HepG2 (cell line): ENCODE results near the gene NRG2. TPM values are rescaled to one million over a fixed set of nuclear protein-coding genes. Genes with fewer than 3 reads are reported as not detected.

Experiments
- ATAC-seq: fragments of 200-7000 bp; cut with Tn5 transposase; 3 replicates; pipeline ENCODE4 v1.9.1; 2020; ENCODE audit warnings: mild to moderate bottlenecking, moderate library complexity
- BruUV-seq: library from RNA; stranded (reverse); fragments of 400-500 nt; replicated peaks from 2 replicates; lab custom pipeline; 2021; lab: Mats Ljungman, UMichigan
- CTCF ChIA-PET: fragments of 300-600 bp; formaldehyde crosslinking; extraction: SDS; loops from one replicate; lab custom pipeline; 2021; ENCODE audit warnings: low total read pairs, inconsistent platforms, low intra/inter-chr PET ratio; lab: Yijun Ruan, JAX
- POLR2A ChIA-PET: fragments of 350-600 bp; sonication (Branson Sonifier 250); formaldehyde crosslinking; loops from one replicate; lab custom pipeline; 2020; ENCODE audit warnings: antibody characterized with exemption, inconsistent platforms; lab: Yijun Ruan, JAX
- DNase-seq: peaks from one replicate; pipeline ENCODE4 v3.0.0-alpha.2; 2015; ENCODE audit warnings: low spot score
- FAIRE-seq: peaks from 3 replicates; lab custom pipeline; 2011; peaks lifted over from hg19 to GRCh38; lab: Jason Lieb, UNC
- H2AFZ ChIP-seq: one replicate; pipeline ENCODE4 v1.6.1; 2011; ENCODE audit warnings: low read length, inconsistent platforms
- H3K27ac ChIP-seq: fragments of 300-600 bp; 3 replicates; pipeline ENCODE4 v1.8.0; 2011; ENCODE audit warnings: mixed run types, mild to moderate bottlenecking, mixed read lengths, low read length, inconsistent platforms; ENCODE audit not compliant: insufficient read depth; ENCODE audit errors: extremely low read length
- H3K27me3 ChIP-seq, 2 experiments: fragments of 200-600 bp in 1 of 2; 2 replicates in 1 of 2; 3 replicates in 1 of 2; pipeline versions ENCODE4 v1.6.0 to v1.8.0; 2011; ENCODE audit warnings: low read length in 2 of 2, mild to moderate bottlenecking in 2 of 2, moderate library complexity in 2 of 2, inconsistent platforms in 1 of 2; ENCODE audit not compliant: insufficient read depth in 2 of 2, control insufficient read depth in 1 of 2
- H3K36me3 ChIP-seq, 2 experiments: fragments of 200-600 bp in 1 of 2; replicated peaks in 1 of 2; 2 replicates in 1 of 2; 3 replicates in 1 of 2; pipeline versions ENCODE4 v1.5.1 to v1.8.0; 2011; ENCODE audit warnings: low read length in 2 of 2, inconsistent platforms in 1 of 2; ENCODE audit not compliant: insufficient read depth in 2 of 2, control insufficient read depth in 1 of 2
- H3K4me1 ChIP-seq: 2 replicates; pipeline ENCODE4 v1.5.1; 2012; ENCODE audit warnings: low read length, inconsistent platforms; ENCODE audit not compliant: insufficient read depth
- H3K4me2 ChIP-seq: 2 replicates; pipeline ENCODE4 v1.6.0; 2011; ENCODE audit warnings: low read depth, low read length, inconsistent platforms
- H3K4me3 ChIP-seq, 3 experiments: fragments of 200-600 bp in 1 of 3; sonication (generic), shearing (Covaris generic) in 1 of 3; replicated peaks in 1 of 3; 2 replicates each; pipeline ENCODE4 v1.5.1; 2011 to 2016; ENCODE audit warnings: low read length in 3 of 3, inconsistent platforms in 2 of 3, low read depth in 2 of 3, mild to moderate bottlenecking in 2 of 3, control low read depth in 1 of 3, mixed read lengths in 1 of 3; ENCODE audit not compliant: insufficient read depth in 1 of 3
- H3K79me2 ChIP-seq: one replicate; pipeline ENCODE4 v1.6.1; 2011; ENCODE audit warnings: low read length, inconsistent platforms; ENCODE audit not compliant: insufficient read depth
- H3K9ac ChIP-seq: 2 replicates; pipeline ENCODE4 v1.6.0; 2011; ENCODE audit warnings: mild to moderate bottlenecking, low read depth, low read length, inconsistent platforms; ENCODE audit not compliant: insufficient read depth
- H3K9me3 ChIP-seq: 2 replicates; pipeline ENCODE4 v1.5.1; 2012; ENCODE audit warnings: mild to moderate bottlenecking, low read length
- H4K20me1 ChIP-seq: 2 replicates; pipeline ENCODE4 v1.6.0; 2011; ENCODE audit warnings: inconsistent platforms, mild to moderate bottlenecking, low read length, moderate library complexity; ENCODE audit not compliant: insufficient read depth
- CAMTA2 ChIP-seq: sonication (generic); formaldehyde crosslinking; IDR thresholded peaks from 2 replicates; pipeline ENCODE4 v1.4.0; 2020; ENCODE audit warnings: mild to moderate bottlenecking, missing genetic modification reagents, borderline replicate concordance
- CBFB ChIP-seq: sonication (generic); formaldehyde crosslinking; IDR thresholded peaks from 2 replicates; pipeline ENCODE4 v1.4.0; 2020; ENCODE audit warnings: missing genetic modification reagents
- FOXJ3 ChIP-seq: sonication (generic); formaldehyde crosslinking; IDR thresholded peaks from 2 replicates; pipeline ENCODE4 v1.4.0; 2020; ENCODE audit warnings: missing genetic modification reagents, mild to moderate bottlenecking, borderline replicate concordance
- FOXK2 ChIP-seq: fragments of 450-650 bp; IDR thresholded peaks from 2 replicates; pipeline ENCODE4 v1.6.1; 2016
- MAFF ChIP-seq: IDR thresholded peaks from 2 replicates; pipeline ENCODE4 v1.6.1; 2011; ENCODE audit warnings: low read depth, low read length, improper control_type of control experiment
- NFKB2 ChIP-seq: sonication (generic); formaldehyde crosslinking; IDR thresholded peaks from 2 replicates; pipeline ENCODE4 v1.4.0; 2020; ENCODE audit warnings: missing genetic modification reagents, borderline replicate concordance
- NFYB ChIP-seq: sonication (generic); formaldehyde crosslinking; IDR thresholded peaks from 2 replicates; pipeline ENCODE4 v1.4.0; 2020; ENCODE audit warnings: missing genetic modification reagents
- RAD21 ChIP-seq: fragments of 450-650 bp; formaldehyde crosslinking; IDR thresholded peaks from 2 replicates; pipeline ENCODE4 v1.5.0; 2020; ENCODE audit warnings: mild to moderate bottlenecking
- SRY ChIP-seq: sonication (generic); formaldehyde crosslinking; IDR thresholded peaks from 2 replicates; pipeline ENCODE4 v1.8.0; 2022; ENCODE audit warnings: mild to moderate bottlenecking, missing genetic modification reagents
- ZFP37 ChIP-seq: sonication (generic); formaldehyde crosslinking; IDR thresholded peaks from 2 replicates; pipeline ENCODE4 v1.4.0; 2020; ENCODE audit warnings: missing genetic modification reagents, borderline replicate concordance
- ZNF724P ChIP-seq: sonication (generic); formaldehyde crosslinking; IDR thresholded peaks from 2 replicates; pipeline ENCODE4 v1.8.0; 2022; ENCODE audit warnings: missing genetic modification reagents, borderline replicate concordance
- ZSCAN21 ChIP-seq: sonication (generic); formaldehyde crosslinking; IDR thresholded peaks from 2 replicates; pipeline ENCODE4 v1.8.0; 2022; ENCODE audit warnings: mild to moderate bottlenecking, missing genetic modification reagents, moderate library complexity, borderline replicate concordance
- WGBS: methylation state at CpG from one replicate; pipeline ENCODE4 v1.1.6; 2017; ENCODE audit warnings: low lambda C conversion rate; 5-methylcytosine and 5-hydroxymethylcytosine counted together
- in situ Hi-C: cut with HindIII; loops from 2 replicates; pipeline ENCODE4 v1.10.0; 2017; ENCODE audit warnings: low pct_unique_long_range_greater_than_20kb; ENCODE audit not compliant: extremely low pct_ligation_motif_present
- intact Hi-C: fragments of 100-400 bp; cut with micrococcal nuclease; formaldehyde crosslinking; loops from one replicate; pipeline ENCODE4 v1.10.0; 2022; ENCODE audit not compliant: unreplicated experiment
- polyA plus RNA-seq, 8 experiments: library from polyadenylated mRNA; depleted of rRNA in 3 of 8; stranded (reverse) in 7 of 8; unstranded in 1 of 8; fragments of >200 nt; fragmentation: Illumina TruSeq in 4 of 8; extraction: Trizol in 4 of 8; gene quantifications; 2 replicates each; pipeline versions ENCODE4 v1.2.1 to v1.2.3, GENCODE V29; 2011 to 2016; ENCODE audit warnings: low read depth in 4 of 8, missing spikeins in 1 of 8, mixed read lengths in 1 of 8; ENCODE audit not compliant: insufficient read depth in 1 of 8
- total RNA-seq, 5 experiments: library from RNA; depleted of rRNA; stranded (reverse); fragments of >200 nt; fragmentation: Illumina TruSeq; extraction: Trizol; gene quantifications; 2 replicates each; pipeline ENCODE4 v1.2.3, GENCODE V29; 2016; ENCODE audit warnings: low read depth in 1 of 5

NRG2 gene
- total and polyA plus RNA-seq, 2 of the 13 experiments (the other 11 are each of a cell fraction or from before 2014, with no cell fraction given): not detected

- TF ChIP-seq ZNF724P (no peak), SRY (CRISPR knock-in tag) (0 out of 2 replicates have a peak, but pooled peaks have one; percentile 32)
These were observed 139.1 kb downstream of the NRG2 start (continued) for GRCh38 chr5:139903795-139904565.

GRCh38 chr5:139903450-139903794 lies 139.7 kb downstream of the NRG2 start:
- no peak for DNase-seq
- no peak for TF ChIP-seq ZFP37 (CRISPR knock-in tag)
- no peak for TF ChIP-seq MAFF
- TF ChIP-seq, all 625 proteins: peak for 0
- H3K27ac ChIP-seq: no peak overlapping the region
- WGBS: 14% methylated on average over 6 of the region's 14 CpGs
- ATAC-seq (no peak), FAIRE-seq (no peak)
- no peaks in the 10 kb centered on the region for H3K9me3 ChIP-seq
- in situ Hi-C loops (no loop called here), intact Hi-C loops (no loop called here)
- no peak overlapping the region for H2AFZ ChIP-seq
- no peaks in the 10 kb centered on the region for H3K36me3 ChIP-seq
- H3K9ac ChIP-seq: no peak overlapping the region
- no peak overlapping the region; the same call in 1 of the 2 replicates for H3K4me2 ChIP-seq
- H3K79me2 ChIP-seq: no peaks in the 10 kb centered on the region
- peak overlapping the region in 1 of 3 experiments; percentile 55; a peak in 1 of 6 replicates for H3K4me3 ChIP-seq
- H3K27me3 ChIP-seq: peaks cover 9 to 68% of the 10 kb centered on the region in 2 experiments
- H3K4me1 ChIP-seq: no peaks in the 10 kb centered on the region
- no peaks in the 10 kb centered on the region for H4K20me1 ChIP-seq
- no TSS peak for BruUV-seq
- ChIA-PET CTCF (no interaction called here), POLR2A (no interaction called here)

- ChIA-PET CTCF (no interaction called here), POLR2A (no interaction called here)
- Histone ChIP-seq H3K79me2 (no peaks in the 10 kb centered on the region), H3K9ac (no peak overlapping the region), H3K4me2 (no peak overlapping the region), H3K9me3 (no peaks in the 10 kb centered on the region), H3K27me3 (peaks cover 9 to 78% of the 10 kb centered on the region in 2 experiments), H3K4me3 (no peak overlapping the region), H3K36me3 (no peaks in the 10 kb centered on the region), H3K27ac (no peak overlapping the region), H3K4me1 (no peaks in the 10 kb centered on the region), H4K20me1 (no peaks in the 10 kb centered on the region), H2AFZ (no peak overlapping the region)
- intact Hi-C loops: no loop called here
- TF ChIP-seq CBFB (CRISPR knock-in tag) (no peak), FOXK2 (no peak), FOXJ3 (CRISPR knock-in tag) (no peak), NFYB (CRISPR knock-in tag) (no peak), ZSCAN21 (no peak), RAD21 (CRISPR knock-in tag) (no peak), CAMTA2 (CRISPR knock-in tag) (no peak), NFKB2 (CRISPR knock-in tag) (no peak)
- FAIRE-seq (no peak), DNase-seq (no peak), ATAC-seq (no peak)
- WGBS: 0% methylated on average over 1 of the region's 3 CpGs
- no TSS peak for BruUV-seq
- in situ Hi-C loops: no loop called here
These were observed 141.1 kb downstream of the NRG2 start for GRCh38 chr5:139901986-139902385.
